Loucy (cell line): ENCODE results near the gene SKIC2.

Source experiments
- H2AFZ ChIP-seq: fragments of 200-600 bp; sonication (generic); 2 replicates; pipeline ENCODE4 v1.6.0; 2016; ENCODE audit warnings: antibody characterized with exemption, mild to moderate bottlenecking, low read length, moderate library complexity
- H3F3A ChIP-seq: fragments of 200-600 bp; 2 replicates; pipeline ENCODE4 v1.6.0; 2016; ENCODE audit warnings: antibody characterized with exemption, low read depth, mild to moderate bottlenecking
- H3K27me3 ChIP-seq: fragments of 200-600 bp; sonication (generic); 2 replicates; pipeline ENCODE4 v1.6.1; 2014; ENCODE audit warnings: low read length, mild to moderate bottlenecking; ENCODE audit not compliant: insufficient read depth, poor library complexity, severe bottlenecking
- H3K36me3 ChIP-seq: fragments of 200-600 bp; sonication (generic); 2 replicates; pipeline ENCODE4 v1.6.1; 2016; ENCODE audit warnings: low read length; ENCODE audit not compliant: insufficient read depth
- H3K4me1 ChIP-seq: fragments of 200-600 bp; sonication (generic); 2 replicates; pipeline ENCODE4 v1.5.1; 2014; ENCODE audit warnings: low read length, mild to moderate bottlenecking; ENCODE audit not compliant: insufficient read depth, poor library complexity, severe bottlenecking
- H3K4me2 ChIP-seq: fragments of 200-600 bp; sonication (generic); 2 replicates; pipeline ENCODE4 v1.6.0; 2014; ENCODE audit warnings: antibody characterized with exemption, low read length, low read depth, mild to moderate bottlenecking; ENCODE audit not compliant: poor library complexity, severe bottlenecking
- H3K4me3 ChIP-seq: fragments of 200-600 bp; sonication (generic); 2 replicates; pipeline ENCODE4 v1.5.1; 2014; ENCODE audit warnings: low read length, mild to moderate bottlenecking, mixed read lengths; ENCODE audit not compliant: poor library complexity, severe bottlenecking
- H3K79me2 ChIP-seq: fragments of 200-600 bp; sonication (generic); 2 replicates; pipeline ENCODE4 v1.6.1; 2014; ENCODE audit warnings: low read length; ENCODE audit not compliant: insufficient read depth
- H3K9ac ChIP-seq: fragments of 200-600 bp; sonication (generic); 2 replicates; pipeline ENCODE4 v1.6.0; 2014; ENCODE audit warnings: mild to moderate bottlenecking, low read depth, low read length, moderate library complexity; ENCODE audit not compliant: poor library complexity, severe bottlenecking
- H3K9me2 ChIP-seq: fragments of 200-600 bp; sonication (generic); replicated peaks from 2 replicates; pipeline ENCODE4 v1.6.1; 2016; ENCODE audit warnings: low read depth, low read length, mixed read lengths
- H3K9me3 ChIP-seq: fragments of 200-600 bp; sonication (generic); 2 replicates; pipeline ENCODE4 v1.6.1; 2014; ENCODE audit warnings: mild to moderate bottlenecking, antibody characterized with exemption, low read length, low read depth; ENCODE audit not compliant: insufficient read depth
- H4K20me1 ChIP-seq: fragments of 200-600 bp; sonication (generic); 2 replicates; pipeline ENCODE4 v1.6.0; 2014; ENCODE audit warnings: antibody characterized with exemption, low read length, mild to moderate bottlenecking; ENCODE audit not compliant: insufficient read depth, poor library complexity, severe bottlenecking
- CTCF ChIP-seq: fragments of 200-600 bp; sonication (generic); conservative IDR thresholded peaks from 2 replicates; pipeline ENCODE4 v1.5.1; 2014; ENCODE audit warnings: mild to moderate bottlenecking, antibody characterized with exemption, low read length
- EZH2phosphoT487 ChIP-seq: fragments of 200-600 bp; IDR thresholded peaks from 2 replicates; pipeline ENCODE4 v1.6.1; 2018; ENCODE audit warnings: antibody characterized with exemption, mild to moderate bottlenecking, moderate library complexity, borderline replicate concordance

The SKIC2 gene

GRCh38 chr6:31966506-31966905, 7.5 kb downstream of the SKIC2 start:
- Histone ChIP-seq H4K20me1 (no peaks in the 10 kb centered on the region), H3K4me1 (peaks cover 7% of the 10 kb centered on the region), H3F3A (no peaks in the 10 kb centered on the region), H3K9me2 (no peaks in the 10 kb centered on the region), H3K4me2 (no peak overlapping the region), H3K27me3 (no peaks in the 10 kb centered on the region), H3K36me3 (peaks cover 52% of the 10 kb centered on the region; the same call in 1 of the 2 replicates), H3K9ac (no peak overlapping the region), H3K4me3 (no peak overlapping the region), H3K79me2 (peaks cover 14% of the 10 kb centered on the region), H3K9me3 (no peaks in the 10 kb centered on the region), H2AFZ (no peak overlapping the region)
- TF ChIP-seq EZH2phosphoT487 (no peak), CTCF (no peak)

GRCh38 chr6:31966997-31967925, 8.3 kb downstream of the SKIC2 start:
- H3K9ac ChIP-seq: no peak overlapping the region

GRCh38 chr6:31967926-31968320, 8.9 kb downstream of the SKIC2 start:
- Histone ChIP-seq H3K4me2 (no peak overlapping the region), H3K27me3 (no peaks in the 10 kb centered on the region), H3F3A (no peaks in the 10 kb centered on the region), H3K36me3 (peaks cover 46% of the 10 kb centered on the region; the same call in 1 of the 2 replicates), H3K79me2 (peaks cover 22% of the 10 kb centered on the region), H3K9me3 (no peaks in the 10 kb centered on the region), H3K9ac (no peak overlapping the region), H2AFZ (no peak overlapping the region), H4K20me1 (no peaks in the 10 kb centered on the region), H3K4me1 (peaks cover 10% of the 10 kb centered on the region), H3K9me2 (no peaks in the 10 kb centered on the region), H3K4me3 (no peak overlapping the region)
- TF ChIP-seq CTCF: no peak
- TF ChIP-seq EZH2phosphoT487: no peak

More at GRCh38 chr6:31966997-31967925, 8.3 kb downstream of the SKIC2 start:
- Histone ChIP-seq H3K9me3 (no peaks in the 10 kb centered on the region), H3K4me2 (no peak overlapping the region), H3K9me2 (no peaks in the 10 kb centered on the region), H4K20me1 (no peaks in the 10 kb centered on the region), H2AFZ (no peak overlapping the region), H3K4me1 (peaks cover 7% of the 10 kb centered on the region), H3F3A (no peaks in the 10 kb centered on the region), H3K79me2 (peaks cover 17% of the 10 kb centered on the region), H3K27me3 (no peaks in the 10 kb centered on the region), H3K36me3 (peaks cover 52% of the 10 kb centered on the region; the same call in 1 of the 2 replicates), H3K4me3 (no peak overlapping the region)
- TF ChIP-seq EZH2phosphoT487: no peak
- TF ChIP-seq CTCF: no peak
